Ovary (tissue), 3 donors: ENCODE data around the gene PDCD7.
"Not testable (repeated sequence)": the region's sequence is repeated elsewhere in the genome, so short reads cannot be mapped to it uniquely, and the experiment has no call there.

Experiments
- CTCF ChIP-seq, 3 donors: fragments of 450-650 bp in 2 of 3; fragments of 200-600 bp in 1 of 3; IDR thresholded peaks; one replicate each; pipeline versions ENCODE4 v1.5.1 to v1.8.0; 2016 to 2022; ENCODE audit warnings: antibody characterized with exemption in 3 of 3, mild to moderate bottlenecking in 1 of 3
- EP300 ChIP-seq: sonication (generic); formaldehyde crosslinking; IDR thresholded peaks from one replicate; pipeline ENCODE4 v1.6.1; 2017; ENCODE audit warnings: antibody characterized with exemption
- POLR2A ChIP-seq: fragments of 450-650 bp; IDR thresholded peaks from one replicate; pipeline ENCODE4 v1.6.1; 2017; ENCODE audit warnings: antibody characterized with exemption, mild to moderate bottlenecking, moderate library complexity
- donor health status: DM: no; HTN: no; CAD: no.

GRCh38 chr15:65099801-65100200 is 33.8 kb downstream of the PDCD7 start:
- TF ChIP-seq POLR2A; CTCF (IDR thresholded peaks at IDR 0.05); EP300: not testable (repeated sequence)
